Aorta (tissue), 5 donors: Measurements from ENCODE around the gene DCAF5. TPM values are rescaled to one million over a fixed set of nuclear protein-coding genes. Genes with fewer than 3 reads are reported as not detected.

ENCODE experiments used
- ATAC-seq: fragments of 200-7000 bp; cut with Tn5 transposase; one replicate; pipeline ENCODE4 v1.9.1; 2022; ENCODE audit warnings: moderate library complexity; ENCODE audit not compliant: low FRiP score
- DNase-seq, 2 donors: peaks; one replicate each; pipeline ENCODE4 v3.0.0-alpha.2; 2020
- H3K27ac ChIP-seq, 2 donors: one replicate each; pipeline ENCODE4 v1.5.1; 2013; ENCODE audit warnings: low read length in 2 of 2, mild to moderate bottlenecking in 2 of 2, moderate library complexity in 2 of 2, control low read depth in 1 of 2, inconsistent platforms in 1 of 2, low read depth in 1 of 2
- H3K27me3 ChIP-seq, 2 donors: one replicate each; pipeline ENCODE4 v1.6.1; 2013; ENCODE audit warnings: control low read depth in 1 of 2, low read length in 1 of 2, mild to moderate bottlenecking in 1 of 2, moderate library complexity in 1 of 2; ENCODE audit not compliant: insufficient read depth in 2 of 2, control insufficient read depth in 1 of 2
- H3K36me3 ChIP-seq, 2 donors: one replicate each; pipeline ENCODE4 v1.6.1; 2013; ENCODE audit warnings: control low read depth in 1 of 2, low read length in 1 of 2, mild to moderate bottlenecking in 1 of 2; ENCODE audit not compliant: insufficient read depth in 2 of 2, control insufficient read depth in 1 of 2
- H3K4me1 ChIP-seq, 2 donors: one replicate each; pipeline ENCODE4 v1.6.1; 2013; ENCODE audit warnings: low read length in 2 of 2, control low read depth in 1 of 2, mild to moderate bottlenecking in 1 of 2, moderate library complexity in 1 of 2; ENCODE audit not compliant: insufficient read depth in 2 of 2, control insufficient read depth in 1 of 2
- H3K4me3 ChIP-seq, 2 donors: one replicate each; pipeline ENCODE4 v1.5.1; 2013; ENCODE audit warnings: low read length in 2 of 2, control low read depth in 1 of 2, mild to moderate bottlenecking in 1 of 2
- H3K9me3 ChIP-seq: one replicate; pipeline ENCODE4 v1.6.1; 2013; ENCODE audit warnings: mild to moderate bottlenecking, low read length; ENCODE audit not compliant: control insufficient read depth
- WGBS, 2 donors: extraction: QIAGEN DNeasy Blood & Tissue Kit; methylation state at CpG; one replicate each; pipeline ENCODE4 v1.1.7; 2013; 5-methylcytosine and 5-hydroxymethylcytosine counted together
- intact Hi-C, 2 donors: fragments of 100-400 bp; cut with DNase I; formaldehyde crosslinking; loops; one replicate each; pipeline versions ENCODE4 v1.14.2 to v1.15.0; 2022
- polyA plus RNA-seq, 2 donors: library from polyadenylated mRNA; stranded (reverse); fragments of 200-250 nt; gene quantifications; one replicate each; pipeline ENCODE4 v1.2.3, GENCODE V29; 2013
- total RNA-seq, 2 donors: library from RNA; stranded (reverse); fragmentation: NEBNext Ultra II Directional; extraction: Animal tissue kit (Norgen Biotek cat#: 25700); gene quantifications; one replicate each; pipeline ENCODE4 v1.2.1, GENCODE V29; 2021
- donor health status: healthy with polysubstance abuse.
- donor health status: Bipolar disorder and iron deficiency.
- donor health status: DM: no; HTN: no; CAD: no.
- donor health status: DM: no; HTN: no; CAD: no.
- donor health status: DM: yes; HTN: yes; CAD: no.

DCAF5 gene
- total and polyA plus RNA-seq, 4 donors = 18.9 to 56.9 (median 43.5) TPM

- ATAC-seq = no peak
- Histone ChIP-seq H3K9me3 (no peaks in the 10 kb centered on the region), H3K27me3 (no peaks in the 10 kb centered on the region), H3K4me3 (no peak overlapping the region), H3K4me1 (no peaks in the 10 kb centered on the region), H3K27ac (no peak overlapping the region), H3K36me3 (peaks cover 6 to 15% of the 10 kb centered on the region in 2 donors)
- 83% methylated on average over 3 of the region's 3 CpGs for WGBS, 2 donors
- no peak for DNase-seq
- intact Hi-C loops = no loop called here
Measured at GRCh38 chr14:69115407-69116185, 37.3 kb downstream of the DCAF5 start.

- peaks cover 6 to 16% of the 10 kb centered on the region in 2 donors for H3K36me3 ChIP-seq
- ATAC-seq = no peak
Measured at GRCh38 chr14:69114763-69115162, 38.2 kb downstream of the DCAF5 start.

GRCh38 chr14:69108358-69108757 is 44.6 kb downstream of the DCAF5 start:
- Histone ChIP-seq H3K27me3 (no peaks in the 10 kb centered on the region), H3K36me3 (peaks cover 0 to 2% of the 10 kb centered on the region in 2 donors), H3K27ac (no peak overlapping the region), H3K9me3 (no peaks in the 10 kb centered on the region), H3K4me3 (no peak overlapping the region), H3K4me1 (no peaks in the 10 kb centered on the region)
- intact Hi-C loops = loop anchor here (5.0 kb wide), 2 partner anchors 196 to 246 kb away; no protein-coding TSS in a partner anchor
- ATAC-seq (no peak), DNase-seq (no peak)
- 71 to 75% methylated on average over 3 of the region's 3 CpGs for WGBS, 2 donors

More at GRCh38 chr14:69114763-69115162, 38.2 kb downstream of the DCAF5 start:
- Histone ChIP-seq H3K4me3 (no peak overlapping the region), H3K4me1 (no peaks in the 10 kb centered on the region), H3K27me3 (no peaks in the 10 kb centered on the region), H3K27ac (no peak overlapping the region), H3K9me3 (no peaks in the 10 kb centered on the region)
- no peak for DNase-seq
- WGBS, 2 donors = 77 to 85% methylated on average over 2 of the region's 2 CpGs
- intact Hi-C loops = no loop called here

- no peaks in the 10 kb centered on the region for H3K27me3 ChIP-seq
- ATAC-seq (peak; percentile 64), DNase-seq (no peak)
- H3K27ac ChIP-seq = no peak overlapping the region
- no peaks in the 10 kb centered on the region for H3K9me3 ChIP-seq
- no peak overlapping the region for H3K4me3 ChIP-seq
- intact Hi-C loops = loop anchor here (5.0 kb wide), 2 partner anchors 195 to 245 kb away; no protein-coding TSS in a partner anchor
- H3K36me3 ChIP-seq = peaks cover 0 to 2% of the 10 kb centered on the region in 2 donors
- 21 to 24% methylated on average over 3 of the region's 3 CpGs for WGBS, 2 donors
- no peaks in the 10 kb centered on the region for H3K4me1 ChIP-seq
Measured at GRCh38 chr14:69107407-69108003, 45.4 kb downstream of the DCAF5 start.

GRCh38 chr14:69106451-69106850 is 46.5 kb downstream of the DCAF5 start:
- H3K9me3 ChIP-seq = no peaks in the 10 kb centered on the region
- no peaks in the 10 kb centered on the region for H3K27me3 ChIP-seq
- H3K36me3 ChIP-seq = peaks cover 0 to 2% of the 10 kb centered on the region in 2 donors
- no peak for DNase-seq
- intact Hi-C loops = loop anchor here (5.0 kb wide), 2 partner anchors 194 to 244 kb away; no protein-coding TSS in a partner anchor
- no peak overlapping the region for H3K4me3 ChIP-seq
- no peak for ATAC-seq
- WGBS, 2 donors = 83 to 84% methylated on average over 5 of the region's 5 CpGs
- H3K4me1 ChIP-seq = no peaks in the 10 kb centered on the region
- H3K27ac ChIP-seq = no peak overlapping the region

- Histone ChIP-seq H3K4me3 (no peak overlapping the region), H3K27me3 (no peaks in the 10 kb centered on the region), H3K4me1 (no peaks in the 10 kb centered on the region), H3K36me3 (no peaks in the 10 kb centered on the region), H3K9me3 (no peaks in the 10 kb centered on the region), H3K27ac (no peak overlapping the region)
- ATAC-seq (no peak), DNase-seq (no peak)
- intact Hi-C loops = loop anchor here (5.0 kb wide), 2 partner anchors 193 to 243 kb away; no protein-coding TSS in a partner anchor
- WGBS, 2 donors = 65 to 66% methylated on average over 2 of the region's 2 CpGs
Measured at GRCh38 chr14:69105326-69105725, 47.6 kb downstream of the DCAF5 start.

- DNase-seq = no peak
- H3K27ac ChIP-seq = no peak overlapping the region
- intact Hi-C loops = no loop called here
Measured at GRCh38 chr14:69101331-69101826, 51.5 kb downstream of the DCAF5 start.

GRCh38 chr14:69097974-69098373 is 54.9 kb downstream of the DCAF5 start:
- WGBS, 2 donors = 68 to 73% methylated on average over 2 of the region's 2 CpGs
- Histone ChIP-seq H3K4me3 (no peak overlapping the region), H3K36me3 (no peaks in the 10 kb centered on the region), H3K27ac (peak overlapping the region in 1 of 2 donors; percentile 36), H3K9me3 (no peaks in the 10 kb centered on the region), H3K4me1 (peaks cover 0 to 3% of the 10 kb centered on the region in 2 donors), H3K27me3 (no peaks in the 10 kb centered on the region)
- ATAC-seq = no peak
- intact Hi-C loops = loop anchor here in 1 of 2 donors (5.0 kb wide), 1 partner anchor 121 kb away; the partner anchor contains the start of gene ACTN1
- DNase-seq = no peak

More at GRCh38 chr14:69101331-69101826, 51.5 kb downstream of the DCAF5 start:
- Histone ChIP-seq H3K36me3 (no peaks in the 10 kb centered on the region), H3K4me3 (no peak overlapping the region), H3K4me1 (no peaks in the 10 kb centered on the region), H3K27me3 (no peaks in the 10 kb centered on the region), H3K9me3 (no peaks in the 10 kb centered on the region)
- WGBS, 2 donors = 28 to 32% methylated on average over 4 of the region's 4 CpGs
- ATAC-seq = peak; percentile 89
